Body of pancreas (tissue), 4 donors: ENCODE data around the gene UTF1. TPM values are rescaled to one million over a fixed set of nuclear protein-coding genes. Genes with fewer than 3 reads are reported as not detected.

Experiments
- ATAC-seq: fragments of 150-250 bp; one replicate; pipeline ENCODE4 v1.9.1; 2016
- DNase-seq, 4 donors: peaks; one replicate each; pipeline ENCODE4 v3.0.0-alpha.2; 2019
- H3K27ac ChIP-seq, 4 donors: fragments of 200-600 bp; sonication (generic); 1 replicate in 3 of 4; 2 replicates in 1 of 4; pipeline versions ENCODE4 v1.5.1 to v1.6.1; 2016 to 2019; ENCODE audit warnings: mild to moderate bottlenecking in 1 of 4, mixed read lengths in 1 of 4, moderate library complexity in 1 of 4
- H3K27me3 ChIP-seq, 2 donors: fragments of 200-600 bp; sonication (generic); one replicate each; pipeline ENCODE4 v1.6.0; 2016; ENCODE audit warnings: mild to moderate bottlenecking in 1 of 2
- H3K36me3 ChIP-seq, 2 donors: fragments of 200-600 bp; sonication (generic); replicated peaks in 1 of 2; 2 replicates each; pipeline ENCODE4 v1.5.1; 2016; ENCODE audit warnings: low read depth in 2 of 2; ENCODE audit not compliant: insufficient read depth in 1 of 2
- H3K4me1 ChIP-seq: fragments of 200-600 bp; sonication (generic); one replicate; pipeline ENCODE4 v1.6.0; 2016
- H3K4me3 ChIP-seq, 2 donors: fragments of 200-600 bp; sonication (generic); 1 replicate in 1 of 2; 2 replicates in 1 of 2; pipeline ENCODE4 v1.5.1; 2016 to 2019
- H3K9me3 ChIP-seq, 3 donors: fragments of 200-600 bp; sonication (generic); 1 replicate in 2 of 3; 2 replicates in 1 of 3; pipeline ENCODE4 v1.5.1; 2016
- CTCF ChIP-seq, 7 experiments: fragments of 450-650 bp in 4 of 7; fragments of 200-600 bp in 3 of 7; sonication (generic) in 3 of 7; IDR thresholded peaks; one replicate each; pipeline ENCODE4 v1.5.1; 2016 to 2019; ENCODE audit warnings: antibody characterized with exemption in 7 of 7
- POLR2A ChIP-seq, 3 donors: fragments of 450-650 bp; IDR thresholded peaks; one replicate each; pipeline ENCODE4 v1.6.1; 2016; ENCODE audit warnings: antibody characterized with exemption in 3 of 3, mild to moderate bottlenecking in 2 of 3
- WGBS, 2 donors: methylation state at CpG; one replicate each; pipeline ENCODE4 v1.1.5; 2017; 5-methylcytosine and 5-hydroxymethylcytosine counted together
- intact Hi-C: fragments of 100-400 bp; cut with DNase I; formaldehyde crosslinking; loops from one replicate; pipeline ENCODE4 v1.15.1; 2023
- total RNA-seq, 2 donors: library from RNA; depleted of rRNA; stranded (reverse); fragments of >200 nt; gene quantifications; one replicate each; pipeline ENCODE4 v1.1.0, GENCODE V29; 2016

UTF1 gene
- total RNA-seq, 2 donors from 2014 or later, result not detected

GRCh38 chr10:133237588-133238465 lies 7.8 kb downstream of the UTF1 start, which contains the start of gene VENTX:
TSS of gene VENTX (plus strand) at chr10:133237855. CDS start at chr10:133237915, 60 bp downstream.
- DNase-seq (no peak), ATAC-seq (no peak)
- no peaks in the 10 kb centered on the region for H3K36me3 ChIP-seq
- no peak within 1 kb of the TSS for H3K4me3 ChIP-seq
- no peak within 1 kb of the TSS for H3K27ac ChIP-seq
- TF ChIP-seq CTCF (IDR thresholded peaks at IDR 0.05) (no peak), POLR2A (IDR thresholded peaks at IDR 0.05) (no peak)
- H3K4me1 ChIP-seq, result peaks cover 26% of the 10 kb centered on the region
- no peaks in the 10 kb centered on the region for H3K9me3 ChIP-seq
- intact Hi-C loops, result no loop called here
- H3K27me3 ChIP-seq, result peaks cover 0 to 26% of the 10 kb centered on the region in 2 donors
- 10 to 13% methylated on average over 15 to 56 of the region's 60 CpGs for WGBS, 2 donors

GRCh38 chr10:133238466-133238804 lies 8.4 kb downstream of the UTF1 start:
- H3K9me3 ChIP-seq, result no peaks in the 10 kb centered on the region
- peaks cover 0 to 26% of the 10 kb centered on the region in 2 donors for H3K27me3 ChIP-seq
- no peak for ATAC-seq
- no peak overlapping the region for H3K27ac ChIP-seq
- intact Hi-C loops, result no loop called here
- WGBS, 2 donors, result 0 to 19% methylated on average over 1 to 13 of the region's 15 CpGs
- no peak overlapping the region for H3K4me3 ChIP-seq
- peaks cover 26% of the 10 kb centered on the region for H3K4me1 ChIP-seq
- no peak for DNase-seq
- no peaks in the 10 kb centered on the region for H3K36me3 ChIP-seq
- TF ChIP-seq CTCF (IDR thresholded peaks at IDR 0.05) (no peak), POLR2A (IDR thresholded peaks at IDR 0.05) (no peak)

- intact Hi-C loops, result no loop called here
- WGBS, 2 donors, result 65 to 78% methylated on average over 8 to 15 of the region's 15 CpGs
- DNase-seq, result no peak
- H3K27ac ChIP-seq, result no peak overlapping the region
- H3K4me1 ChIP-seq, result peaks cover 26% of the 10 kb centered on the region
- no peaks in the 10 kb centered on the region for H3K9me3 ChIP-seq
- no peaks in the 10 kb centered on the region for H3K36me3 ChIP-seq
- TF ChIP-seq POLR2A (IDR thresholded peaks at IDR 0.05) (no peak), CTCF (IDR thresholded peaks at IDR 0.05) (no peak)
- no peak overlapping the region for H3K4me3 ChIP-seq
- ATAC-seq, result no peak
- peaks cover 0 to 26% of the 10 kb centered on the region in 2 donors for H3K27me3 ChIP-seq
Observed at GRCh38 chr10:133239990-133240389, 10.0 kb downstream of the UTF1 start.

- Histone ChIP-seq H3K27me3 (peaks cover 0 to 14% of the 10 kb centered on the region in 2 donors), H3K9me3 (no peaks in the 10 kb centered on the region), H3K4me1 (peaks cover 23% of the 10 kb centered on the region), H3K27ac (no peak overlapping the region), H3K36me3 (no peaks in the 10 kb centered on the region), H3K4me3 (no peak overlapping the region)
- intact Hi-C loops, result no loop called here
- 25 to 58% methylated on average over 13 to 25 of the region's 25 CpGs for WGBS, 2 donors
- ATAC-seq (no peak), DNase-seq (no peak)
- TF ChIP-seq CTCF (IDR thresholded peaks at IDR 0.05) (no peak), POLR2A (IDR thresholded peaks at IDR 0.05) (no peak)
Observed at GRCh38 chr10:133241501-133242205, 11.6 kb downstream of the UTF1 start.
